Measurements from ENCODE around the gene TADA2B.
"Not testable (repeated sequence)": the region's sequence is repeated elsewhere in the genome, so short reads cannot be mapped to it uniquely, and the experiment has no call there.

The TADA2B gene

GRCh38 chr4:7060346-7061150 lies 17.4 kb downstream of the TADA2B start:
- no peak for DNase-seq

DNA sequence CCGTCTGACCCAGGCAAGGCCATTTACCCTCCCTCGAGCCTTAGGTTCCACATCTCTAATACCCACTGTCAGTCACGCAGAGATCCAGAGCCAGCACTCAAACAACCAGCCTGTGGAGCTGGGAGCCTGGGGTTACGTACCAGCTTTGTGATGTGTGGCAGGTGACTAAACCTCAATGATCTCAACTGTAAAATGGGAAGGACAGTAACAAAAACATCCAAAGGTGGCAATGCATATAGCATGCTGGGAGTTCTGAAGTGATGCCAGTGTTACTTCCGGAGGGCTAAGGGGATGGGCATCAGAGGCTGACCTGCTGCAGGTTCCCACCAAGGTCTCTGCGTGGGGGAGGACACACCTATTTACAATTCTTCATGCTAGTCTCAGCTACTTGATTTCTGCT lies 18.6 kb downstream of the TADA2B start:
- DNase-seq, result no peak

DNA sequence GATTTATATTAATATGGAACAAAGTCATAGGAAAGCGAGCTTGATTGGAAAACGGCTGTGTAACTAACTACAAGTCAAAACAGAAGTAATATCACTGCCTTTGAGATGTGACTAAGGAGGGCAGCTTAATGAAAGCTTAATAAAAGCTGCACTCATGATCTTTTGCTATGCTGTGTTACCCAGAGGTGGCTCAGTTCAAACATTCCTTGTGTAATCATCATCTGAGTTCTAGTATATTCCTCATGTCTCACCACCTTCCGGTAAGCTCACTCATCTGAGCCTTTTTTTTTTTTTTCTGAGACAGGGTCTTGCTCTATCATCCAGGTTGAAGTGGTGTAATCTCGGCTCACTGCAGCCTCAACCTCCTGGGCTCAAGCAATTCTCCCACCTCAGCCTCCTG lies 19.6 kb downstream of the TADA2B start:
- no peak for DNase-seq

DNA sequence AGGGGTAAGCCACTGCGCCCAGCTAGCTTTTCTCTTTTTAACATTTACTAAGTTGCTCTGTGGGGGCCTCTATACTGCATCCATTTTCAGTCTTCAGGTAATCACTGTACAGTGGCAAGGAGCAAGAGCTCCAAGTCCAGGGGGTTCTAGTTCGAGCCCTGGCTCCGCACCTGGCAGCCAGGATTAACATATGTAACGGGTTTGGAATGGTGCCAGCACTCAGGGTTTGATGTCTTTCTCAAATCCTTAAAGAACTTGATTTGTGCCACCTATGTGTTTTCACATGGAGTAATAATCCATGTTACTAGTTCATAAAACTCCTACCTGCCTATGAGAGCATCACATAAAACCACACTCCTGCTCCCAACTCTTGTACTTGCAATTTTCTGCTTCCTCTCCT lies 20.2 kb downstream of the TADA2B start:
- no peak for DNase-seq

DNA sequence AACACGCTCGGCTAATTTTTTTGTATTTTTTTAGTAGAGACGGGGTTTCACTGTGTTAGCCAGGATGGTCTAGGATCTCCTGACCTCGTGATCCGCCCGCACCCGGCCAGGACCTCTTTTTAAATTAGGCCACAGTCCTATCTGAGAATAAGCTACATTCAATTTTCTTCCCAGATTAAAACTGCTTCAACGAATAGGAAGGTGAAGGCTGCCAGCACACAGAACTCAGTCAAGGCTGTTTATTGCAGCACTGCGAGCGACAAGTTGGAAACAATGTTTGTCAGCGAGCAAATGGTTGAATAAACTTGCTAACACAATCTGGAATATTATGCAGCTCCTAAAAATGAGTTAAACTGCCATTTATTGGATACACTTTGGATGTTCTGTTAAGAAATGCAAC lies 22.8 kb downstream of the TADA2B start:
- no peak for DNase-seq

DNA sequence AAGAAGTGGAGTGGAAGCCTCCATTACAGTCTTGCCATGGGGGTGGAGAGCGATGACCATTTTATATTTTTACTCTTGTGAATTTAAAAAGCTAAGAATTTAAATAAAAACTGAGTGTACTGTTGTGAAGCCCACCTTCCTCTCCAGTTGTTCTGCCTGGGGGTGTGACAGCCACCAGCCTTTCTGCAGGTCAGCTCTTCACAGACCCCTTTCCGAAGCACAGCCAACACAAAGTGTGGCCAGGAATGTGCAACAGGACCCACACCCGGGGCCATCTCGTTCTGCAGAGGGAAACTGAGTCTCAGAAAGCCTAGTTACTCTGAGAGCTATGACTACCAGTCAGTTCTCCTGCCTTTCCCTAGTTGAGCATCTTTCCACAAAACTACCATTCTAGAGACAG lies 23.3 kb downstream of the TADA2B start:
- DNase-seq, result no peak

- DNase-seq, result no peak
Observed at GRCh38 chr4:7067126-7067451, 23.9 kb downstream of the TADA2B start.

DNA sequence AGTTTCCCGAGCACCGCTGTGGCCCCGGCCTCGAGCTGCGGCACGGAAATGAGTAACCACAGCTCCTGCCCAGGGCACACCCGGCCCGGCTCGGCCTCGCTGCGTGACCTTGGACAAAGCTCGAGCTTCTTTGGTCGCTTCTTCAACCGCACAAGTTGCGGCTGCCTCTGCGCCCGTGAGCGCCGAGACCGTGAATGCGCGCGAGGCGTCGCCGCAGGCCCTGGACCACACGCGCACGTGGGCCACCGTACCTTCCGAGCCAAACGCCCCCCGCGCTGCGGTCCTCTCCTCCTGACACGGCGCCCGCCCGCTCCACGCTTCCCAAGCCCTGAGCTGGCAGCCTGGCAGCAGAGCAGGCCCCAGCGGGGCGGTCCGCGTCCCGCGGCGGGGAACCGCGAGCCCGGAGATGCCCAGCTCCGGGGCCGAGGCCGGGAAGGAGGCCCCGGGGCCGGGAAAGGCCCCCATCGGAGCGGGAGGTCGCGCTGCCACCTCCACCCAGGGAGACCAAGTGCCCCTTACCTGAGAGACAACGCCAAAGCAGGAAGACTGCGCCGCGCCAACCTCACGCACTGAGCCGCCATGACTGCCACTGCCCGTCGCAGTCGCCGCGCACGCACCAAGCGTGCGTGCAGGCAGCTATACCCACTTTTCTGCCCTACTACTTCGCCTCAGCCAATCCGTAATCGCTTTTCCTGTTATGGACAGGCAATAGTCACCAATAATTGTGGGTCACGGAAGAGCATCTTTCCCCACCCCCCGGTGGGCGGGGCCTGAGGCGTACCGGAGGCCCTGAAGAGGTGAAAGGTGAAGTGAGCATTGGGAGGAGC lies 24.5 kb downstream of the TADA2B start, which contains the start of gene GRPEL1:
Gene GRPEL1 (minus strand): TSS at position 613 of the 827 bp plus-strand sequence. CDS start 32 bp downstream, at position 581.
- peak; percentile 97 to 99 for DNase-seq

- no peak for DNase-seq
Observed at GRCh38 chr4:7068279-7068842, 25.2 kb downstream of the TADA2B start.

- DNase-seq, result no peak
Observed at GRCh38 chr4:7068883-7069282, 25.7 kb downstream of the TADA2B start.

DNA sequence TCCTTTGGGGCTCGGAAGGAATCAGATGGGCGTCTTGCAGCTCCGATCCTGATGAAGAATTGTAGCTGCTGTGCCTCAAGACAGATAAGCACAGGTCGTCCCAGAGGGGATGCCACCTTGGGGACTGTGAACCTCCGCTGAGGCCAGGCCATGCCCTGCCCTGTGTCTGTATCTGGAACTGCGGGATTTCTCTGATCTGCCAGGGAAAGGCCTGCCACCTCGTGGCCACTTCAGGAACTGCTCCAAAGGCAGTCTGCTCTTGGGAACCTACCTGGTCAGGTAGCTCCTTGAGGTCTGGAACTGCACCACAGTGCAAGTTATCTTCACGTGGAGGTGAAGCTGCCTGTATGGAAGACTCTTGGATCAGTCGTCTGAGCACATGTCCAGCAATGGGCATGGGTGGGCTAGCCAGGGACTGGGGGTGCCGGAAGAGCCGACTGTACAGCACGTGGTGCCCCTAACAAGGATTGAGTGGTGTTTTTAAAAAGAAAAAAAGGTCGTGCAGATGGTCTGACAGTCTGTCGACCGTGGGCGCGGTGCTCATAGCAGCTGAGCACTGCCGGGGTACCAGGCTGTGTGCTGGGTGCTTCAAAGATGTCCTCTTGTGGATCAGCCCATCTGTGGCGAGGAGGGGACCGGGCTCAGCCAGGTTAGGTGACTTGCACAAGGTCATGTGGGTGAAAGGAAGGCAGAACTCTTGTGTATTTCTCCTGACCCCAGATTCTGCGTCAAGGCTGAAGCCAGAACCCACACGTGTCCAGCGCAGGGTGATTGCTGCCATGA lies 27.7 kb downstream of the TADA2B start:
- peak; percentile 45 to 69 for DNase-seq

- DNase-seq, result no peak
Observed at GRCh38 chr4:7073059-7073458, 29.9 kb downstream of the TADA2B start.

GRCh38 chr4:7073526-7074390 lies 30.6 kb downstream of the TADA2B start:
- DNase-seq, result peak; percentile 57 to 76

- DNase-seq, result peak in 1 of 2 experiments; percentile 45
Observed at GRCh38 chr4:7074426-7074825, 31.3 kb downstream of the TADA2B start.

DNA sequence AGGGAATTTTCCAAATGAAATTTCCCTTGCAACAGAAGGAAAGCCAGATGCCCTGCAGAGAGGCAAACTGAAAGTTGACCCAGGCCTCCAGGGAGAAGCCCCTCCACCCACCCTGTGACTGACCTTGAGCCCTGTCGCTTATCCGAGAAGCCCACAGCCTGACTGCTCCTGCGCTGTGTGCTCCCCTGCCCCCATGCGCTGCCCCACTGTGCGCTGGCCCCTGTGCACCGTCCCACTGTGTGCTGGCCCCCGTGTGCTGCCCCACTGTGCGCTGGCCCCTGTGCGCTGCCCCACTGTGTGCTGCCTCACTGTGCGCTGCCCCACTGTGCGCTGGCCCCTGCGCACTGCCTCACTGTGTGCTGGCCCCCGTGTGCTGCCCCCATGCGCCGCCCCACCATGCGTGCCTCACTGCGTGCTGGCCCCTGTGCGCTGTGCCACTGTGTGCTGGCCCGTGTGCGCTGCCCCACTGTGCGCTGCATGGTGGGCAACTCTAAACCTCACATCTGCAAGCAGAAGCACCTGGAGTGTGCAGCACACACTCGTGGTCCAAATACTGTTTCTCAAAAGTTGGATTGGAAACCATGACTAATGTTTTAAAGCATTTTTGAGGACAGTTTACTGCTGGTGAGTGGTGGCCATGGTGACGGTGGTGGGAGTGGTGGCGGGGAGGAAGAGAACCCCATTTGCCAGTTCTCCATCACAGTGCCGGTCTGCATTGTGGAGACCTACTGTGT lies 33.0 kb downstream of the TADA2B start:
- no peak for DNase-seq

- DNase-seq, result no peak
Observed at GRCh38 chr4:7076696-7077082, 33.5 kb downstream of the TADA2B start.

DNA sequence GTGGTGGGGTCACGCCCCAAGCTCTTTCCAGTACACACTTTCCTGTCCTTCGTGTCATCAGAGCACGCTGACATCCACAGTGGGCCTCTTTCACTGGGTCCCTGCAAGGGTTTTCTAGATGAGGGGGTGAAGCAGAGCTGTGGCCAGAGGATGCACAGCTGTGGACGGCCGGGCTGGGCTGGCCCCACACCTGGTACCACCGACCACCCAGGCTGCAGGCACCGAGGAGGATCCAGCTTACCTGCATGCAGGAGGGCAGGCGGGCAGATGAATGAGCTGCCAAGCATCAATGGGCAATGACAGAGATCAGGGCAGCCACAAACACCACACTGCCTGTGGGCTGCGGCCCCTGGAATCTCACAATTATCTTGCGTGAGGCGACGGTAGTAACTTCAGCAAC lies 34.2 kb downstream of the TADA2B start:
- no peak for DNase-seq

DNA sequence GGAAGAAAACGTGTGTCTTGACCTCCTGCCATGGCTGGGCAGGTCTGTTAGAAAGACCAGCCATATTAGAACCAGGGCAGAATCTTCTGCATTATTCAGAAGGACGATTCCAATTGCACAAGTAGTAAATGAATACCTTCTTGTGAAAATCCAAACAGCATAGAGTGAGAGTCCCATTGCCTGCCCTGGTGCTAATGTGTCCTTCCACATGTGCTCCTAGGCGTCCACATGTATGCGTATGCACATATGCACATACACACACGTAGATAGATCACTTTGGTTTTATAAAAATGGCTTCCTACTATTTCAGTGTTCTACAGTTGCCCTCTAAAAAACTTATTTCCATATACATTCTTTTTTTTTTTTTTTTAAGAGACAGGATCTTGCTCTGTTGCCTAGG lies 34.9 kb downstream of the TADA2B start:
- DNase-seq, result no peak

DNA sequence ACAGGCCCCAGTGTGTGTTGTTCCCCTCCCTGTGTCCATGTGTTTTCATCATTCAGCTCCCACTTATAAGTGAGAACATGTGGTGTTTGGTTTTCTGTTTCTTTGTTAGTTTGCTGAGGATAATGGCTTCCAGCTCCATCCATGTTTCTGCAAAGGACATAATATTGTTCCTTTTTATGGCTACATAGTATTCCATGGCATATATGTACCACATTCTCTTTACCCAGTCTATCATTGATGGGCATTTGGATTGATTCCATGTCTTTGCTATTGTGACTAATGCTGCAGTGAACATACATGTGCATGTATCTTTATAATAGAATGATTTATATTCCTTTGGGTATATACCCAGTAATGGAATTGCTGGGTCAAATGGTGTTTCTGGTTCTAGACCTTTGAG lies 36.3 kb downstream of the TADA2B start:
- DNase-seq, result not testable (repeated sequence)

DNA sequence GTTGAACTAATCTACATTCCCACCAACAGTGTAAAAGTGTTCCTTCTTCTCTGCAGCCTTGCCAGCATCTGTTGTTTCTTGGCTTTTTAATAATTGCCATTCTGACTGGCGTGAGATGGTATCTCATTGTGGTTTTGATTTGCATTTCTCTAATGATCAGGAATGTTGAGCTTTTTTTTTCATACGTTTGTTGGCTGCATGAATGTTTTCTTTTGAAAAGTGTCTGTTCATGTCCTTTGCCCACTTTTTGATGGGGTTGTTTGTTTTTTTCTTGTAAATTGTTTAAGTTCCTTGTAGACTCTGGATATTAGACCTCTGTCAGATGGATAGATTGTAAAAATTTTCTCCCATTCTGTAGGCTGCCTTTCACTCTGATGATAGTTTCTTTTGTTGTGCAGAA lies 36.7 kb downstream of the TADA2B start:
- not testable (repeated sequence) for DNase-seq
